ENCODE measurements around the gene G6PD.
"Not testable (repeated sequence)": the region's sequence is repeated elsewhere in the genome, so short reads cannot be mapped to it uniquely, and the experiment has no call there.

Gene G6PD

DNA sequence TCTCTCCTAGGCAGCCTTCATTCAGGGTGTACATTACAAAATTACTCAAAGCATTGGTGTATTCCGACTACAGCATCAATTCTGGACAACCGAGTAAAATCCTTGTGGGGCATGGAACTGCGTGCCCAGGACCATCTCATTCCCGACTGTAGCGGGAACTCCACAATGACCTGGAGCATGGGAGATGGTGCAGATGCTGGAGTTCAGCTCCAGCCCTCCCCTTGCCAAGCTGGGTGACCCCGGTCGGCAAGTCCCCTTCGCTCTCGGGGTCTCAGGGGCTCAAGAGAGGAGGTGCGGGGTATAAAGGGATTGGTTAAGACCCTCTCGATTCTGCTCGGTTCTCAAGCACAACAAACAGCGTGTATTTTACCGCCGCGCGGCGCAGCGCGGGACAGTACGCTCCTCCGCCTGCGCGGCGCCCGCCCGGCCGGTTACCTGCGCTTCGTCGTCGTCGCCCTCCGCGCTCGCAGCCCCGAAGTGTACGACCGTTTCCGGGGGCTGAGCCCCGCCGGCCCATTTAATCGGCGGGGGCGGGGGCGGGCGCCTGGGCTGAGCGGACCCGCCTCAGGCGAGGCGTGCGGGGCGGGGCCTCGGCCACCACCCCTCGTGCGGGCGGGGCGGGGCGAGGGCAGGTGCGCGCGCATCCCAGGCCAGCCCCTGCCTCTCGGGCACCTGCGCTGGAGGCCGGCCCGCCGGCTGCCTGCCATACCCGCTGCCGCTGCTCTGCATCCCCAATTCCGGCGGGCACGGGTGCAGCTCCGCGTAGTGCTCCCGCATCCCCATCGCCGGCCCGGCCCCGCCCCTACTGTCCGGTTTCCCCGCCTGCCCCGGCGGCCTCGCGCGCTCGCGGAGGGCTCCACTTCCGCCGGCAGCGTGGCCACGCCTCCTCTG lies at the start of gene G6PD:
Gene G6PD, minus strand, starts transcription at position 493 of the 891 bp plus-strand sequence. CDS start 691 bp downstream, outside the sequence.
- peak; percentile 53 to 93 for DNase-seq

DNA sequence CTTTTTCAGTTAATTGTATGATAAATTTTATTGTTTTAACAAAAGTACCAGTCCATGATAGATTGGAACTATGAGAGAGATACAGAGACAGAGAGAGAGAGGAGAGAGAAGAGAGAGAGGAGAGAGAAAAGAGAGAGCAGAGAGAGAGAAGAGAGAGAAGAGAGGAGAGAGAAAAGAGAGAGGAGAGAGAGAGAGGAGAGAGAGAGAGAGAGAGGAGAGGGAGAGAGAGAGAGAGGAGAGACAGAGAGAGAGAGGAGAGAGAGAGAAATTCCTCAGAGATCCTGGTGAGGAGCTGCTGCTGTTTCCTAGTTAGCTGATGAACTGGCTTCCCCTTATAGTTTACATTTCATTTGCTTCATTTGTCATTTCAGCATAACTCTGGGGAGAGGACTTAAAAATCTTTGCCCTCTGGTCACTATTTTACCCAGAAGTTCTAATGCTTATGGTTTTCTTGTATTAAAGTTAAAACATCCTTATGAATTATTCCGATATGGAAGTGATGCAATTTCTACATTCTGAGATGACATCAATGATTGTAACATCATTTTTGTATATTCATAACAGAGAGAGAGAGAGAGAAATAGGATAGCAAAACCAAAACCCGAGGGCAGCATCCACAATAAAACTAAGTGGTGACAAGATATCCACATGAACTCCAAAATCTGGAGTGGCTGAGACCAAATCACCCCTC lies 49.1 kb upstream of the G6PD start:
- DNase-seq, result no peak

DNA sequence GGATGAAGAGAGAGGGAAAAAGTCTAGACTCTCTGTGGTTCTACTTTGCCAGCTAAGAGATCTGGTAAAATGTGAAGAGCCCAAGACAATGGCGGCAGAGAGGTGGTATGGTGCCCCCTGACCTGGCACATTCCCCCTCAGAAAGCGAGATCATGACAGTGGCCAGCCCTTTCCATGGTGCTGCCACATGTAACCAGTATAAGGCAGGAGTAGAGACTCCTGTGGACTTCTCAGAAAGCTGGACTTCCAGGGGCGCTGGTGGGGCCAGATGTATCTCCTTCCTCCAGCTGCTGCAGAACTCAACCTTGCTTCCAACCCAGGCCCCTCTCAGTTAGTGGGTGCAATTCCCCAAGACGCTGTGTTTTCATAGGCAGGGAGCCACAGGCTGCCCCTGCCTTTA lies 47.8 kb upstream of the G6PD start:
- no peak for DNase-seq

DNA sequence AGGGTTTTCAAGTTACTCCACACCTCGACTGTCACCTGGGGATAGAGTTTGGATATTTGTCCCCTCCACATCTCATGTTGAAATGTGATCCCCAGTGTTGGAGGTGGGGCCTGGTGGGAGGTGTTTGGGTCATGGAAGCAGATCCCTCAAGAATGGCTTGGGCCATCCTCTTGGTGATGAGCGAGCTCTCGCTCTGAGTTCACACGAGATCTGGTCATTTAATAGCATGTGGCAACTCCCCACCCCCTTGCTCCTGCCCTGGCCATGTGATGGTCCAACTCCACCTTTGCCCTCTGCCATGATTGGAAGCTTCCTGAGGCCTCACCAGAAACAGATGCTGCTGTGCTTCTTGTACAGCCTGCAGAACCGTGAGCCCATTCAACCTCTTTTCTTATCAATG lies 46.6 kb upstream of the G6PD start:
- no peak for DNase-seq

DNA sequence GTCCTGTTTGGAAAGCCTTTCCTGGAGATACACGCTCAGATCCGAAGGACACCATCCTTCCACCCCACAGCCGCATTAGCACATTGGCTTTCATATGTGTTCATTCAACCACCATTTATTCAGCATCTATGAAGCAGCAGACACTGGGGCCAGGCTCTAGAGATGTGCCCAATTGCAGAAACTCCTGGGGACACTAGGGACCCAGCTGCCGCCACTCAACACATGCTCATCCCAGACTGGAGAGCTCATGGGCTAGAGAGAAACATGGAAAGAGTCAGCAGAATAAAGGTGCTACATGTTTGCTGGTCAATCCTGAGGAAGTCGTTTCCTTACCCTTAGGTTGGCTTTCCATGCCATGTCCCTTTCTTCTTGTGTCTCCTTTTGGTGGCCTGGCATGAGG lies 45.9 kb upstream of the G6PD start:
- DNase-seq, result no peak

DNA sequence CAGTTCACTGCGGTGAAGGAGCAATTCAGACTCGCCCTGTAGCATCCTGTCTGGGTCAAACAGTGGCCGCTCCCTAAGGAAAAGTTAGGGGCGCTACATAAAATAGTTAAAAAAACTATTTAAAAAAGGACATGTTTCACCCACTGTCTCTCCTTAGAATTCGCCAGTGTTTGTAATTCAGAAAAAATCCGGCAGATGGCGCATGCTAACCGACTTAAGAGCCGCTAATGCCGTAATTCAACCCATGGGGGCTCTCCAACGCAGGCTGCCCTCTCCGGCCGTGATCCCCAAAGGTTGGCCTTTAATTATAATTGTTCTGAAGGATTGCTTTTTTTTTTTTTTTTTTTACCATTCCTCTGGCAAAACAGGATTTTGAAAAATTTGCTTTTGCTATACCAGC lies 43.8 kb upstream of the G6PD start:
- DNase-seq, result not testable (repeated sequence)

DNA sequence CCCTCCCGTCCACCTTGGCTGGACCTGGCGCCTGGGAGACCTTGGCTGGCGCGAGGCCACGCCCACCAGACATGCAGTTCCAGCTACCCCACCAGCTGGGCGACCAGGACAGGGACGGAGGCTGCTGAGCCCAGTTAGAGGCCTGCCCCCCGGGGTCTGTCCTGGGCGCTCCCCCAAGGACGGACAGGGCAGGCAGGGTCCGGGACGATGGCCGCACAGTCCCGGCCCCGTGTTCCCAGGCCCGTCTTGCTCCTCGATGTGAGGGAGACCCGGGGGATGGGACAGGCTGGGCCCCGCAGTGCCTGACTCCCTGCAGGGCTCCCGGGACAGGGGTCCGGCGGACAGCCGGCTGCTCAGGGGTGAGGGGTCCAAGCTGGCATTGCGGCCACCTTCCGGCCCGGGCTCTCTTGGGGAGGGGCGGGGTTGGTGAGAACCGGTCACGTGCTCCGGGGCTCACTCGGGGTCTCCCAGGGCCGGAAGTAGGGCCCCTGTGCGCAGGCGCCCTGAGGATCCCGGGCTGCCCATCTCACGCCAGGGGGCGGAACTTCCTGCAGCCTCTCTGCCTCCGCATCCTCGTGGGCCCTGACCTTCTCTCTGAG lies 38.0 kb upstream of the G6PD start, which contains the start of gene CTAG1A:
Gene CTAG1A, plus strand, starts transcription at position 549 of the 599 bp plus-strand sequence. CDS start 74 bp downstream, outside the sequence.
- not testable (repeated sequence) for DNase-seq

DNA sequence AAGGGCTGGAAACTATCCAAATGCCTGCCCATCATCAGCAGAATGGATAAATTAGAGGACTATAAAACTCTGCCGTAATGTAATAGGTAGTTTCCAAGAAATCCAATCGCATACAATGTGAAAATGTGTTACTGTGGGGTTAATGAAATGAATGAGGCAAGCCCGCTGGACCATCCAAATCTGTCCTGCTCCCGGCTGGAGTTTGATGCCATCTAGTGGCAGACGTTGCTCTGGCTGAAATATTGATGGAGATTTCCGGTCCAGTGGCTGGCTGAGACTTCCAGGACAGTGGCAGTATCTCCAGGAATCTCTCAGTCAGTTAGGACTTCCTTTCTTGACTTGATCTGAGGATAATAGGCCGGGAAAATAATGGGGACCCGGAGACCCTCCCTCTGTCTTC lies 36.3 kb upstream of the G6PD start:
- DNase-seq, result not testable (repeated sequence)

DNA sequence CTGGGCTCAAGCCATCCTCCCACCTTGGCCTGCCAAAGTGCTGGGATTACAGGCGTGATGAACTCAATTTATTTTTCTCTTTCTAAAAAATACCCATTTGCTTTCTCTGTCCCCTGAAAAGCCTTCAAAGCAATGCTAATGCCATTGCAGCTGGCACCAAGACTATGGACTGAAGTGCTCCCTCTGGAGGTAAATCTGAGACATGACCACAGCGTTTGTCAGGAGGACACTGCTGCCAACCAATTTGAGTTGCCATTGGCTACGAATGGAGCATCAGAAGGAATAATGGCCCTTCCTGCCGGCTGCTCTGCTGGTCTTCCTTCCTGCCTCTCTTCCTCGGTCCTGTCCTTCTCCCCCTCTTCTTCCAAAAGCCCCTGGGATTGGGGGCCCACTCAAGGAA lies 28.4 kb upstream of the G6PD start:
- not testable (repeated sequence) for DNase-seq

DNA sequence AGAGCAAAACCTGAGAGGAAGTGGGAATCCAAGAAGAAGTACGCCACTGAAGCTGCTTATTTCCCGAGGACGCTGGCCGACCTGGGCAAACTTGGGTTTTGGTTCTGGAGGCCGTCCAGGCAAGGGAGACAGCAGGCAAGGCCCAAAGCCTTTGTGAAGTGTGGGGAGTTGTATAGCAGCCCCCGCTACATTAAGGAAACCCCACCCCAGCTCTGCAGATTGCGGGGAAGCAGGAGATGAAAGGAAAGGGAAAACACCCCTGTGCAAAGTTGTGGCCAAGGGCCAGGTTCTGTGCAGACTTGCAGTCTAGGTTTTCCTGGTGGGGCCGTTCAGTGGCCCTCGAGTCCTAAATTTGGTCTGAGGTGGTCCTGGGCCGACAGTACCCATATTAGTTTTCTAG lies 26.4 kb upstream of the G6PD start:
- not testable (repeated sequence) for DNase-seq

DNA sequence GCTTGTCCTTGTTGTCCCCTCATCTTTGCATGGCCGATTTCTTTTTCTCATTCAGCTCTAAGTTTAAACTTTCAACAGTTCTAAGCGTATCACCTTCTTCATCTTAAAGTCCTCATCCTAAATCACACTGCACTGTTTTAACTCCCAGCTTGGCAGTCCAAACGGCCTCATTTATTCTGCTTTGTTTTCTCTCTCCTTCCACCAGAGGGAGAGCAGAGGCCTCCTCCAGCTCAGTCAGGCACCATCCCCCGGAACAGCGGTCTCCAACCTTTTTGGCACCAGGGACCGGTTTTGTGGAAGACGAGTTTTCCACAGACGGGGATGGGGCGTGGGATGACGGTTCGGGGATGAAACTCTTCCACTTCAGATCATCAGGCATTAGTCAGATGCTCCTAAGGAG lies 23.7 kb upstream of the G6PD start:
- DNase-seq, result not testable (repeated sequence)

DNA sequence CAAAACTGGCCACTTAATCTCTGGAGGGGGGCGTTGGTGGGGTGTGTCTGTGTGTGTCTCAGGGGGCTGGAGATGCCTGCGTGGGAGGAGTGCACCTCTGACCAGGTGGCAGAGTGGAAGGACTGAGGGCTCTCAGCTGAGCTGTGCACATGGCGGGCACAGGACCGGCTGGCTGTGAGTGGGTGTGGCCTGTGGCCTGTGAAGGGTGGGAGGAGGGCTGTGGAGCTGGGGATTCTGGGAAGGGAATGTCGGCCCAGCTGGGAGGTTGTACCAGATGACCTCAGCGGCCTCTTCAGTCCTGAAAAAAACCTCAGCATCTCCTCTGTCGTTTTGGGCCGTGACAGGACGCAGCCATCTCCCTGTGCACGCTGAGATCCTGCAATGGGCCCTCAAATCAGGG lies 15.6 kb upstream of the G6PD start:
- not testable (repeated sequence) for DNase-seq

DNA sequence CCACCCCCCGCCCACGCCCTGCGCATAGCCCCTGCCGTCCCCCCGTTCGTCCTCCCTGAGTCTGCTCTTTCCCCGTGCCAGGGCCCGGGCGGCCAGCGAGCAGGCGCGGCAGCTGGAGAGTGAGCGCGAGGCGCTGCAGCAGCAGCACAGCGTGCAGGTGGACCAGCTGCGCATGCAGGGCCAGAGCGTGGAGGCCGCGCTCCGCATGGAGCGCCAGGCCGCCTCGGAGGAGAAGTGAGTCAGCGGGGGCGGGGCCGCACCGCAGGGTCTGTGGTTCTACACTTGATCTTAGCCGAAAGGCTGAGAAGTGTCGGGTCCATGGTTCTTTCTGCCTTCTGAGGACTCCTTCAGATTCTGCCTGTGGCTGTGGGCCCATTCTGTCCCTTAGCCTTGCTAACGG lies 13.7 kb upstream of the G6PD start:
- DNase-seq, result not testable (repeated sequence)

DNA sequence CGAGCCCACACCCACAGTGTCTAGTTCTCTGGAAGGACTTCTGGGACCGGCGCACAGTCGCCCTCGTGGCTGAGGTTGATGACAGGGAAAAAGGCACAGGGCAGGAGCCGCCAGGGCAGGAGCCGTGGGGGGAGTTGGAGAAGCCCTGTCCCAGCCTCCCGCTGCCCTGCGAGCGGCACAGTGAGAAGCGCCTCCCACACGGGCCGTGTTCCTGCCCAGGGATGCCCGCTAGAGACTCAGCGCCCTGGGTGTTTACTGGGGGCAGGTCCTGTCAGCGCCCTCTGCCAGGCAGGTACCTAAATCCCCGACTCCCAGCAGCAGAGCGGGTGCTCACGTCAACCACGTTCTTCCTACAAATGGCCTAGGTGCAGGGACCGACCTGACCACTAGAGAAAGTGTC lies 12.2 kb upstream of the G6PD start:
- DNase-seq, result not testable (repeated sequence)

DNA sequence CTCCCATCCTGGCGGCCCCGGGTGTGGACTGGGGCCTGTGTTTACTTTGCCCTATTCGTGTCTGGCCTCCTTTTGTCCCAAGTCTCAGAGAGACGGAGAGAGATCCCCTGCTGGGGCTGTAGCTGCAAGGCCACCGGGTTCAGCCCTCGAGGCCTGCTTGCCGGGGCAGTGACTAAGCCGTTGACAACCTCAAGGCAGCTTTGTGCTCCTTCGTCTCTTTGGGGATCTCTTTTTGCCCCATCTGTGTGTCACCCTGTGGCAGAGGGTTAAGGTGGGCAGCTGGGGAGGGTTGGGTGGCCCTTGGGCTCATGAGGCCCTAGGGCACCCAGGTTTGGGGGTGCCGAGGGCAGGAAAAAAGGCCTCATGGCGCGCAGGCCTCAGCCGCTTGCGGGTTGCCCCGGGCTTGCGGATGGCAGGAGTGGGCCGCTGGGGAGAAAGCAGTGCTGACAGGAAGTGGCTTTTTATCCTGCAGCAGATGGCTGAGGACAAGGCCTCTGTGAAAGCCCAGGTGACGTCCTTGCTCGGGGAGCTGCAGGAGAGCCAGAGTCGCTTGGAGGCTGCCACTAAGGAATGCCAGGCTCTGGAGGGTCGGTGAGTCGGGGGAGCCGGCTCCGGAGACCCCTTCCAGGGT lies 11.5 kb upstream of the G6PD start:
- not testable (repeated sequence) for DNase-seq

DNA sequence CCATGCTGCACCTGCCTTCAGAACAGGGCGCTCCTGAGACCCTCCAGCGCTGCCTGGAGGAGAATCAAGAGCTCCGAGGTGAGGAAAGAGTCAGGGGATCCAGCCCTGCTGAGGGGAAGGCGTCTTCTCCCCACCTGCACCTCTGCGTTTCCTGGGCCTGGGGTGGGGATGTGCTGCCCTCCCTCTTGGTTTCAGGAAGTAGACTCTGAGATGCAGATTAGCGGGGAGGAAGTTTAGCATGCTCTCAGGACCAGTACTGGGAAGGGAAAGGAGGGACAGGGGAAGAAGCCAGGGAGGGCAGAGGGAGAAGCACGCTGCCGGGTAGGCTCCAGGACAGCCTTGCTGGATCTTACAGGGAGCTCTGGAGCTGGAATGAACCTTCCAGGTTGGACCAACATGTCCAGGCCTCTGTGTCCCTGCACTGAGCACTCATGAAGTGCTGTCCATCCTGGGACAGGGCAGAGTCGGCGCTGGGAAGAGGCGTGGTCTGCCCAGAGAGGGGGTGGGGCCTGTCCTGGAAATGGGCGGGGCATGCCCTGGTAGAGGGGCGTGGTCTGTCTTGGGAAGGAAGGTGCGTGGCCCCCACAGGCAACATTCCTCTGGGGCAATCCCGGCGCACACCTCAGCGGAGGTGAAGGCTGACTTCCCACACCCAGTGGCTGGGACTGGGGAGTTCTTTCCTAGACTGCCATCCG lies 5.6 kb upstream of the G6PD start:
- not testable (repeated sequence) for DNase-seq

DNA sequence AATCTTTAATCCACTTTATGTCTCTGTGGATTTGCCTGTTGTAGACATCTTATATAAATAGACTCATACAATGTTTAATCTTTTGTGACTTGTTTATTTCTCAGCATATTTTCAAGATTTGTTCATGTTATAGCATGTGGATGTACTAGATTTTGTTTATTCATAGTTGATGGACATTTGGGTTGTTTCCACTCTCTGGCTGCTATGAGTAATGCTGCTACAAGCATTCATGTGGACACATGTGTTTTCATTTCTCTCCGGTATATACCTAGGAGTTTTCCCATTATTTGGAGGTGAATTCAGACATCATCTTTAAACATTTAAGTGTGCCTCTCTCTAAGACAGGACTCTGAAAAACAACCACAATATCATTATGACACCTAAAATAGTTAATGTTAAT lies 3.1 kb upstream of the G6PD start:
- no peak for DNase-seq

DNA sequence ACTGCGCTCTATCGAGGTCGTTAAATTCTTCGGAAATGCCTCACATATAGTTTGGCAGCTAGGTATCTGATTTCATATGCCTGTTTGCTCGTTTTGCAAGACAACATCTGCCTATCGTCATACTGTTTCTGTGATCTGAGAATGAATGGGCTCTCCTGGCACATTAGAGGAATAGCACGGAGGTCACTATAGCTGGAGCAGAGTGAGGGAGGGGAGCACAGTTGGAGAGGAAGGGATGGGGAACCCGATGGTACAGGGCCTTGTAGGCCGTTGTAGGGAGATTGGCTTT lies 1.3 kb upstream of the G6PD start:
- DNase-seq, result no peak

DNA sequence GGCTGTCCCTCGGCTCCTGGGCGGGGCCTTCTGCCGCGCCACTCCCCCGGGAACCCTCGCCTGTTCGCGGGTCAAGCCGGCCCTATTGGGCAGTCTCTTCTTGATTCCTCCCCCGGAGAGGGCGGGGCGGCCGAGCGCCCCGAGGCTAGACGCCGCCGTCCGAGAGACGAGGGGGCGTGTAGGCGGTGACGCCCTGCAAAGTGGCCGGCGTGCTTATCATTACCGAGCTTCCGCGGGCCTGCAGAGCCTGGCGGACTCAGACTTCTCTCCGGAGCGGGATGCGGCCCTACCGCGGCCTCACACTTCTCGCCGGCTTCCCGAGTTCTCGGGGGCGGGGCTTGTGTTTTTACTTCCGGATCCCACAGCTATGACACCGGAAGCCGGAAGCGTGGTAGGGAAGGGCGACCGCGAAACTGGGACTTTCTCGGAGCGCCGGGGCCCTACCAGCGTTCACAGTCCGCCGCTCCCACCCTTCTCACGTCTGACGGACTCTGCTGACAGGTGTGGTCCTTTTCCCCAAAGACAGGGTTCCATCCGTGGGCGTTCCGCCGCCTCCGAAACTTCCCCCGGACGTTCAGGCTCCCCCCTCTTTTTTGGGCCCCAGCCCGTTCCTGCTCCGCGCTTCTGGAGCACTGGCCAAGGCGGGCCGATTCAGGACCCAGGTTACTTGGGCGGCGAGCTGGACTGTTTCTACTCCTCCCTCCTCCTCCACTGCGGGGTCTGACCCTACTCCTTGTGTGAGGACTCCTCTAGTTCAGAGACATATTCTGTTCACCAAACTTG lies 790 bp upstream of the G6PD start, which contains the start of gene IKBKG:
Gene IKBKG, plus strand, starts transcription at position 376 of the 783 bp plus-strand sequence. CDS start 4,383 bp downstream, outside the sequence.
- peak; percentile 94 to 97 for DNase-seq

DNA sequence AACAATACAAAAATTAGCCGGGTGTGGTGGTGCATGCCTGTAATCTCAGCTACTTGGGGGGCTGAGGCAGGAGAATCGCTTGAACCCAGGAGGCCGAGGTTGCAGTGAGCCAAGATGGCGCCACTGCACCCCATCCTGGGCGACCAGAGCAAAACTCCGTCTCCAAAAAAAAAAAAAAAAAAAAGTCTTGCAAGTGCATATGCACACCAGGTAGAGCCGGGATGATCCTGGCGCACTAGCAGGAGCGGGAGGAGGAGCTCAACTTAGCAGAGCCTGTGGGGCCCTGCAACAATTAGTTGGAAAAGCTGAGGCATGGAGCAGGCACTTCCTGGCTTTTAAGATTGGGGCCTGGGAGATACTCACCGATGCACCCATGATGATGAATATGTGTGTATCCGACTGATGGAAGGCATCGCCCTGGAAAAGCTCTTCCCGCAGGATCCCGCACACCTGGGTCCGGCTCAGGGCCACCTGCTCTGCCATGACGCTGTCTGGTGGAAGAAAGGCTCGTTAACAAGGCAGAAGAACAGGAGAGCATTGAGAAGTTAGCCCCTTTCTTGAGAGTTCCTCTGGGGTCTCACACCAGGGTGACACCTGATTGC lies 872 bp downstream of the G6PD start:
- DNase-seq, result no peak

DNA sequence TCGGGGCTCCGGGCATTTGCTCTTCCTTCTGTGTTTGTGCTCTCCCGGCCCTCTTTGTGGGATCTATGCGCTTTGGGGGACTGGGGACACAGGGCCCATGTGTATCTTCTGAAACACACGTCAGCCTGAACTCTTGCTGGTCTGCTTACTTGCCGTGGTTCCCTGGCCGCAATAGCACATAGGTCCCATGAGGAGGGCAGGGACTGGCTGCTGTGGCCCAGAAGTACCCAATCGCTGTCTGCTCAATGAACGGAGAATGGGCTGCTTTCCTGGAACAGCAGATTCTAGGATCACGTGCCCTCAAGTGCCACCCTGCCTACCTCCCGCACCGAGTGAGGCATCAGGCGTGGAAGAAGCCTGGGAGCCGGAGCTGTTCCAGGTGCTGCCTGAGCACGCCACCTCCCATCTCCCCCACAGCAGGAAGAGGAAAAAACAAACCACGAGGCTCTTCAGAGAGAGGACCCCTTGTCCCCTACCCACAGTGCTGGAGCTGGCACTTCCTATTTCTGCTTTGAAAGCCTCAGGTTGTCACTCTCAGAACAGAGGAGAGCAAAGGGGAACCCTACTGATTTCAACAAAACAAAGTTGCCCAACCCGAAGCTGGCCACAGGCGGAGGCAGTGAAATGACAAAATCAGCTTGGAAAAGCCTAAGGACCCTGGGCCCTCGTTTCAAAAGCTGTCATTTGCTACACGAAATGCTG lies 3.8 kb downstream of the G6PD start:
- no peak for DNase-seq
